ENCODE results near the gene BIRC5.

Gene BIRC5

GRCh38 chr17:78272181-78272913 is 58.3 kb downstream of the BIRC5 start:
- Histone ChIP-seq H3K27ac (no peak overlapping the region), H3K4me3 (no peak overlapping the region), H3K9me3 (no peaks in the 10 kb centered on the region), H3K36me3 (no peaks in the 10 kb centered on the region), H3K4me1 (peaks cover 0 to 2% (median 0%) of the 10 kb centered on the region in 4 donors), H3K27me3 (peaks cover 0 to 66% of the 10 kb centered on the region in 2 donors)
- no peak for DNase-seq
- TF ChIP-seq CTCF (IDR thresholded peaks at IDR 0.05) = no peak
- intact Hi-C loops (cut with DNase I; ENCODE audit: low total_unique reads) = no loop called here

DNA sequence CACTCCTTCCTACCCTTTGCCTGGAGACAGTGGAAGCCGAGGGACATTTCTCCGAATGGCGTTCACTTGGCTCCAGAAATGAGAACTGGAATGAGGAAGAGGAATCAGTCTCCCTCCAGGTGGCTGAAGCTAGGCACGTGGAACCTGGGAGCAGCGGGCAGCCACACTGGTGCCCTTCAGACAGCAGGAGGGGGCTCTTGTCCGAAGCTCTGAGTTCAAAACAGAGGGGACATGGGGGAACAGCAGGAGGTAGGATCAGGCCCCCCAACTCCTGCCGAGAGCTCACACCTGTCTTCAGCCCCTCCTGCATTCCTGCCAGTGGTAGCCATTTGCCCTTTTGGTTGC is 58.8 kb downstream of the BIRC5 start:
- Histone ChIP-seq H3K4me3 (no peak overlapping the region), H3K27ac (no peak overlapping the region), H3K4me1 (peaks cover 0 to 2% (median 0%) of the 10 kb centered on the region in 4 donors), H3K9me3 (no peaks in the 10 kb centered on the region), H3K27me3 (peaks cover 0 to 66% of the 10 kb centered on the region in 2 donors), H3K36me3 (no peaks in the 10 kb centered on the region)
- no peak for DNase-seq
- intact Hi-C loops (cut with DNase I; ENCODE audit: low total_unique reads) = no loop called here
- no peak for TF ChIP-seq CTCF (IDR thresholded peaks at IDR 0.05)

DNA sequence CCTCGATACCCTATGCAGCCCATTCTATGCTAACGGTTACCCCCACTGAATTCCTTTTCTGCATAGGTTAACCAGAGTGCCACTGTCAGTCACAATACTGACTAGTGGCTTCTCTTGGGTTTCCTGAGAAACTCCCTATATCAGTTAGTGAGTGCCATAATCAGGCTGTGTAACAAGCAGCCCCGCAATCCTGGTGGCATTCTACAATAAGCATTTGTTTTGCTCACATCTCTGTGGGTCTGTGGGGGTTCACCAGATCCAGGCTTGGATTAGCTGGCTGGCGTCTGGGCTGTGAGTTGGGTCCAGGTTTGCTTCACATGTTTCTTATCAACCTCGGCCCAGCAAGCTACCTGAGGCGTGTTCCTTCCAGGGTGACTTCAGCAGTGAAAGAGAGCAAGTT is 59.8 kb downstream of the BIRC5 start:
- H3K36me3 ChIP-seq = no peaks in the 10 kb centered on the region
- TF ChIP-seq CTCF (IDR thresholded peaks at IDR 0.05) = no peak
- no peak overlapping the region for H3K27ac ChIP-seq
- H3K4me3 ChIP-seq = no peak overlapping the region
- intact Hi-C loops (cut with DNase I; ENCODE audit: low total_unique reads) = no loop called here
- H3K9me3 ChIP-seq = no peaks in the 10 kb centered on the region
- peaks cover 0 to 61% of the 10 kb centered on the region in 2 donors for H3K27me3 ChIP-seq
- H3K4me1 ChIP-seq = peaks cover 0 to 2% (median 0%) of the 10 kb centered on the region in 4 donors
- no peak for DNase-seq
